Fibroblast of the aortic adventitia (primary cell): ENCODE measurements around the gene CITED4. TPM values are rescaled to one million over a fixed set of nuclear protein-coding genes. Genes with fewer than 3 reads are reported as not detected.

Source experiments
- DNase-seq: peaks from one replicate; pipeline ENCODE4 v3.0.0-alpha.2; 2010; ENCODE audit warnings: low read depth
- H3K4me3 ChIP-seq: 2 replicates; pipeline ENCODE4 v1.5.1; 2011; ENCODE audit warnings: low read depth, mild to moderate bottlenecking, control low read depth, low read length, moderate library complexity
- CTCF ChIP-seq: IDR thresholded peaks from 2 replicates; pipeline ENCODE4 v1.5.1; 2011; ENCODE audit warnings: mild to moderate bottlenecking, low read length, control low read depth, inconsistent platforms; ENCODE audit not compliant: insufficient read depth
- total RNA-seq: library from RNA; depleted of rRNA; stranded (reverse); fragments of >200 nt; gene quantifications from 2 replicates; pipeline ENCODE4 v1.2.3, GENCODE V29; 2012; ENCODE audit warnings: low replicate concordance

The CITED4 gene
- total RNA-seq, result 3.5 and 3.6 TPM in 2 replicates

GRCh38 chr1:40862008-40862863, at the start of gene CITED4:
CITED4 (minus strand) TSS chr1:40862363; CDS start chr1:40862127, 236 bp downstream.
- H3K4me3 ChIP-seq, result peak within 1 kb of the TSS; percentile 64
- DNase-seq, result peak; percentile 83
- TF ChIP-seq CTCF, result no peak

- no peak for DNase-seq
- no peak for TF ChIP-seq CTCF
Measured at GRCh38 chr1:40911105-40911504, 48.9 kb upstream of the CITED4 start.

GRCh38 chr1:40909281-40909680, 47.1 kb upstream of the CITED4 start:
- H3K4me3 ChIP-seq, result no peak overlapping the region
- DNase-seq, result no peak
- no peak for TF ChIP-seq CTCF

More at GRCh38 chr1:40911105-40911504, 48.9 kb upstream of the CITED4 start:
- H3K4me3 ChIP-seq, result no peak overlapping the region

- DNase-seq, result no peak
- no peak overlapping the region for H3K4me3 ChIP-seq
- TF ChIP-seq CTCF, result no peak
Measured at GRCh38 chr1:40908350-40908749, 46.2 kb upstream of the CITED4 start.

GRCh38 chr1:40907899-40908298, 45.7 kb upstream of the CITED4 start:
- H3K4me3 ChIP-seq, result no peak overlapping the region
- TF ChIP-seq CTCF, result no peak

GRCh38 chr1:40906781-40907400, 44.7 kb upstream of the CITED4 start:
- DNase-seq, result no peak
- H3K4me3 ChIP-seq, result no peak overlapping the region
- TF ChIP-seq CTCF, result no peak

More at GRCh38 chr1:40907899-40908298, 45.7 kb upstream of the CITED4 start:
- no peak for DNase-seq
